Left ventricle myocardium inferior (tissue), 1 donor: ENCODE results near the gene ANKS6. TPM values are rescaled to one million over a fixed set of nuclear protein-coding genes. Genes with fewer than 3 reads are reported as not detected.

ENCODE experiments used
- DNase-seq: peaks from one replicate; pipeline ENCODE4 v3.0.0-alpha.2; 2020
- H3K27ac ChIP-seq: fragments of 200-600 bp; replicated peaks from 2 replicates; pipeline ENCODE4 v1.8.0; 2021
- H3K27me3 ChIP-seq: fragments of 200-600 bp; 2 replicates; pipeline ENCODE4 v1.8.0; 2021; ENCODE audit warnings: low read depth
- H3K36me3 ChIP-seq: fragments of 200-600 bp; 2 replicates; pipeline ENCODE4 v1.8.0; 2021
- H3K4me1 ChIP-seq: fragments of 200-600 bp; 2 replicates; pipeline ENCODE4 v1.8.0; 2021
- H3K4me3 ChIP-seq: fragments of 200-600 bp; 2 replicates; pipeline ENCODE4 v1.8.0; 2021; ENCODE audit warnings: mild to moderate bottlenecking, moderate library complexity
- H3K9me3 ChIP-seq: fragments of 200-600 bp; replicated peaks from 2 replicates; pipeline ENCODE4 v1.8.0; 2021
- CTCF ChIP-seq: fragments of 200-600 bp; IDR thresholded peaks from 2 replicates; pipeline ENCODE4 v1.8.0; 2021; ENCODE audit warnings: antibody characterized with exemption, mild to moderate bottlenecking, borderline replicate concordance
- intact Hi-C: fragments of 100-400 bp; cut with micrococcal nuclease; formaldehyde crosslinking; loops from one replicate; pipeline ENCODE4 v1.11.0; 2022
- total RNA-seq: library from RNA; stranded (reverse); fragmentation: NEBNext Ultra II Directional; extraction: Animal tissue kit (Norgen Biotek cat#: 25700); gene quantifications from one replicate; pipeline ENCODE4 v1.2.1, GENCODE V29; 2021
- donor health status: DM: no; HTN: yes; CAD: no; lungs with severe emphysema.

The ANKS6 gene
- total RNA-seq, 1 donor from 2014 or later = 4.8 TPM

GRCh38 chr9:98745470-98745869 lies 50.9 kb downstream of the ANKS6 start:
- TF ChIP-seq CTCF = no peak
- H3K36me3 ChIP-seq = peaks cover 19% of the 10 kb centered on the region
- intact Hi-C loops = no loop called here
- no peaks in the 10 kb centered on the region for H3K4me1 ChIP-seq
- peaks cover 3% of the 10 kb centered on the region for H3K9me3 ChIP-seq
- no peak overlapping the region for H3K27ac ChIP-seq
- no peaks in the 10 kb centered on the region for H3K27me3 ChIP-seq
- no peak overlapping the region for H3K4me3 ChIP-seq
- no peak for DNase-seq

- Histone ChIP-seq H3K9me3 (peaks cover 3% of the 10 kb centered on the region), H3K36me3 (peaks cover 15% of the 10 kb centered on the region), H3K27me3 (no peaks in the 10 kb centered on the region), H3K4me1 (no peaks in the 10 kb centered on the region), H3K4me3 (no peak overlapping the region), H3K27ac (no peak overlapping the region)
- intact Hi-C loops = no loop called here
- no peak for TF ChIP-seq CTCF
- DNase-seq = no peak
Measured at GRCh38 chr9:98743818-98744611, 52.3 kb downstream of the ANKS6 start.

- Histone ChIP-seq H3K27ac (no peak overlapping the region), H3K36me3 (peaks cover 19% of the 10 kb centered on the region), H3K4me1 (no peaks in the 10 kb centered on the region), H3K27me3 (no peaks in the 10 kb centered on the region), H3K4me3 (no peak overlapping the region), H3K9me3 (peaks cover 7% of the 10 kb centered on the region)
- no peak for TF ChIP-seq CTCF
- no peak for DNase-seq
- intact Hi-C loops = no loop called here
Measured at GRCh38 chr9:98743329-98743728, 53.0 kb downstream of the ANKS6 start.

GRCh38 chr9:98742325-98743280 lies 53.8 kb downstream of the ANKS6 start:
- H3K4me1 ChIP-seq = no peaks in the 10 kb centered on the region
- peaks cover 19% of the 10 kb centered on the region for H3K36me3 ChIP-seq
- H3K9me3 ChIP-seq = peaks cover 14% of the 10 kb centered on the region
- TF ChIP-seq CTCF = no peak
- DNase-seq = no peak
- intact Hi-C loops = no loop called here
- H3K27me3 ChIP-seq = no peaks in the 10 kb centered on the region
- no peak overlapping the region for H3K4me3 ChIP-seq
- H3K27ac ChIP-seq = no peak overlapping the region

- TF ChIP-seq CTCF = no peak
- Histone ChIP-seq H3K4me3 (no peak overlapping the region), H3K27ac (no peak overlapping the region), H3K9me3 (peaks cover 15% of the 10 kb centered on the region), H3K36me3 (peaks cover 29% of the 10 kb centered on the region), H3K27me3 (no peaks in the 10 kb centered on the region), H3K4me1 (no peaks in the 10 kb centered on the region)
- DNase-seq = no peak
- intact Hi-C loops = no loop called here
Measured at GRCh38 chr9:98740226-98740881, 56.0 kb downstream of the ANKS6 start.
